Progenitor cell of endocrine pancreas (in vitro differentiated cells): Measurements from ENCODE around the gene RGS2. TPM values are rescaled to one million over a fixed set of nuclear protein-coding genes. Genes with fewer than 3 reads are reported as not detected.

Experiments
- DNase-seq: peaks from one replicate; pipeline ENCODE4 v3.0.0; 2021; ENCODE audit warnings: low spot score; ENCODE audit not compliant: unreplicated experiment
- H3K27ac Mint-ChIP-seq: 2 replicates; pipeline ENCODE4 v1.8.0; 2021; ENCODE audit warnings: mild to moderate bottlenecking, moderate library complexity, mixed read lengths
- H3K27me3 Mint-ChIP-seq: 2 replicates; pipeline ENCODE4 v1.8.0; 2021; ENCODE audit warnings: mixed read lengths
- H3K36me3 Mint-ChIP-seq: 2 replicates; pipeline ENCODE4 v1.8.0; 2022; ENCODE audit warnings: mixed read lengths; ENCODE audit not compliant: insufficient read depth
- H3K4me1 Mint-ChIP-seq: 2 replicates; pipeline ENCODE4 v1.8.0; 2021; ENCODE audit warnings: low read depth, mixed read lengths
- H3K4me3 Mint-ChIP-seq: 2 replicates; pipeline ENCODE4 v1.8.0; 2021; ENCODE audit warnings: low read depth, mild to moderate bottlenecking, moderate library complexity, mixed read lengths
- H3K9me3 Mint-ChIP-seq: 2 replicates; pipeline ENCODE4 v1.8.0; 2021; ENCODE audit warnings: low read depth, mixed read lengths
- total RNA-seq: library from RNA; stranded (reverse); gene quantifications from 2 replicates; pipeline ENCODE4 v1.2.1, GENCODE V29; 2021
- TF ChIP-seq, protein P1 (sequence below): fragments of 200-600 bp; sonication (generic); IDR thresholded peaks from one replicate; pipeline ENCODE4 v1.5.0; 2021; ENCODE audit warnings: antibody characterized with exemption, mild to moderate bottlenecking; ENCODE audit not compliant: unreplicated experiment

Gene RGS2
- total RNA-seq, 1 donor from 2014 or later = 21.8 TPM

DNA sequence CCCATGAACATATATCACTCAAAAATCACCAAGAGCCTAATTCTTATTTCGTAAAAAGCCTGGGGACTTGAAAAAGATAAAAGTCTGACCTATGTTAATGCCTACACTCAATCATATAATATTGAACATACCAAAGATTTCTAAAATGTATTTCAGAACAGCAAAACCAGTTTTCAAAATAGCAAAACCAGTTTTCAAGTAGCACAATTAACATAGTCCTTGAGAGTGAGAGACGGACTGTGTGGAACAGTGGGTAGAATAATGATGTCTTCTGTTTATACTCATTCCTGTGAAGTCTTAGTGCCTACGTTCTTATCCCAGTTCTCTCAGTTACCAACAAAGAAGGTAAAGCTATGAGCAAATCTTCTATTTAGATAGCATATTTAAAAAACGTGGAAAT, 22.3 kb upstream of the RGS2 start:
- Mint-ChIP-seq H3K9me3 (no peaks in the 10 kb centered on the region), H3K36me3 (no peaks in the 10 kb centered on the region), H3K4me3 (no peak overlapping the region), H3K4me1 (peaks cover 3% of the 10 kb centered on the region), H3K27ac (no peak overlapping the region), H3K27me3 (no peaks in the 10 kb centered on the region)
- no peak for DNase-seq
- TF ChIP-seq, protein P1, sequence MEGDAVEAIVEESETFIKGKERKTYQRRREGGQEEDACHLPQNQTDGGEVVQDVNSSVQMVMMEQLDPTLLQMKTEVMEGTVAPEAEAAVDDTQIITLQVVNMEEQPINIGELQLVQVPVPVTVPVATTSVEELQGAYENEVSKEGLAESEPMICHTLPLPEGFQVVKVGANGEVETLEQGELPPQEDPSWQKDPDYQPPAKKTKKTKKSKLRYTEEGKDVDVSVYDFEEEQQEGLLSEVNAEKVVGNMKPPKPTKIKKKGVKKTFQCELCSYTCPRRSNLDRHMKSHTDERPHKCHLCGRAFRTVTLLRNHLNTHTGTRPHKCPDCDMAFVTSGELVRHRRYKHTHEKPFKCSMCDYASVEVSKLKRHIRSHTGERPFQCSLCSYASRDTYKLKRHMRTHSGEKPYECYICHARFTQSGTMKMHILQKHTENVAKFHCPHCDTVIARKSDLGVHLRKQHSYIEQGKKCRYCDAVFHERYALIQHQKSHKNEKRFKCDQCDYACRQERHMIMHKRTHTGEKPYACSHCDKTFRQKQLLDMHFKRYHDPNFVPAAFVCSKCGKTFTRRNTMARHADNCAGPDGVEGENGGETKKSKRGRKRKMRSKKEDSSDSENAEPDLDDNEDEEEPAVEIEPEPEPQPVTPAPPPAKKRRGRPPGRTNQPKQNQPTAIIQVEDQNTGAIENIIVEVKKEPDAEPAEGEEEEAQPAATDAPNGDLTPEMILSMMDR = no peak

- H3K4me3 Mint-ChIP-seq = no peak overlapping the region
- H3K27ac Mint-ChIP-seq = no peak overlapping the region
- H3K9me3 Mint-ChIP-seq = no peaks in the 10 kb centered on the region
- TF ChIP-seq, protein P1 = no peak
- no peaks in the 10 kb centered on the region for H3K36me3 Mint-ChIP-seq
- peaks cover 4% of the 10 kb centered on the region for H3K4me1 Mint-ChIP-seq
- DNase-seq = no peak
- no peaks in the 10 kb centered on the region for H3K27me3 Mint-ChIP-seq
Observed at GRCh38 chr1:192787914-192788585, 20.8 kb upstream of the RGS2 start.

DNA sequence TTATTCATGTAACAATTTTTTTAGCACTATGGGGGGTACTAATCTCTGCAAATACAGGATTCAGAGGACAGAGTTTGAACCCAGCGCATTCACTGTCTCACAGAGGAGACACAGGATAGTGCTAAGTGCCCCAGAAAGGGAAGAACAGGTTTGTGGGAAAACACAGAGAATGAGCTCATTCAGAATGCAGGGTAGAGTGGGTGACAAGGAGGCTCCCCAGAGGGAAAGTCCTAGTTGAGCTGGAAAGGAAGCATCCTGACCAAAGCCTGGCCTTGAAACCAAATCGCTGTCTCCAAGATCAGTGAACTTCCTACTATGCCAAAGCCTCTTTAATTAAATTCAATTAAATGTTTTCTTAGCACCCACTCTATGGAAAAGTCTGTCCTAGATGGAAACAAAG, 19.0 kb upstream of the RGS2 start:
- no peaks in the 10 kb centered on the region for H3K9me3 Mint-ChIP-seq
- H3K27ac Mint-ChIP-seq = no peak overlapping the region
- H3K4me1 Mint-ChIP-seq = peaks cover 4% of the 10 kb centered on the region
- no peak for DNase-seq
- H3K36me3 Mint-ChIP-seq = no peaks in the 10 kb centered on the region
- no peak overlapping the region for H3K4me3 Mint-ChIP-seq
- H3K27me3 Mint-ChIP-seq = no peaks in the 10 kb centered on the region
- TF ChIP-seq, protein P1 = no peak

GRCh38 chr1:192792628-192793027, 16.2 kb upstream of the RGS2 start:
- no peak for DNase-seq
- Mint-ChIP-seq H3K4me3 (no peak overlapping the region), H3K27ac (no peak overlapping the region), H3K27me3 (no peaks in the 10 kb centered on the region), H3K9me3 (no peaks in the 10 kb centered on the region), H3K36me3 (no peaks in the 10 kb centered on the region), H3K4me1 (peaks cover 4% of the 10 kb centered on the region)
- TF ChIP-seq, protein P1 = no peak

DNA sequence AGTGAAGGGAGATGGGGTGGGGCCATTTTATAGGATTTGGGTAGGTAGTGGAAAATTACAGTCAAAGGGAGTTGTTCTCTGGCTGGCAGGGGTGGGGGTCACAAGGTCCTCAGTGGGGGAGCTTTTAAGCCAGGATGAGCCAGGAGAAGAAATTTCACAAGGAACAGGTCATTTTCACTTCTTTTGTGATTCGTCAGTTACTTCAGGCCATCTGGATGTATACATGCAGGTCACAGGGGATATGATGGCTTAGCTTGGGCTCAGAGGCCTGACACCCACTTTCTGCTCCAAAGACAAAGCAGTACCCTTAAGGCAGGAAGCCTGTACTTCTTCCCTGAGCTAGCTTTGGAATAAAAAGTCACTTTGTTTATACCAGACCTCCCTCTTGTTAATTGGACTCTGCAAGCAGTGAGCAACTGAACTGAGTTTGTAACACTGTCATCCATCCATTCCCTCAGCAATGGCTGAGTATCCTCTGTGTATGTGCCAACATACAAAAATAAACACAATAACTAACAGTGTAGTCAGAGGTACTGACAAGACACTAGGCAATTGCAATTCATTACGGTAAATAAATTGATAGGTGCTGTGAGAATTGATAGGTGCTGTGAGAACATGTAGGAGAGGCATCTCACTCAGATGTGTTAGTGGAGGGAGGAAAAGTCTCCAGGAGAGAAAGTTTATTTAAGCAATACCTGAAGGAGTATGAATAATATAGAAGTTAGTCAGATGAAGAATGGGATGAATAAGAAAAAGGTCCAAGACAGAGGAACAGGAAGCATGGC, 14.7 kb upstream of the RGS2 start:
- Mint-ChIP-seq H3K36me3 (no peaks in the 10 kb centered on the region), H3K27me3 (no peaks in the 10 kb centered on the region), H3K4me1 (peaks cover 4% of the 10 kb centered on the region), H3K9me3 (no peaks in the 10 kb centered on the region), H3K27ac (no peak overlapping the region), H3K4me3 (no peak overlapping the region)
- DNase-seq = no peak
- TF ChIP-seq, protein P1 = no peak
